Nephron progenitor cell (in vitro differentiated cells): ENCODE measurements around the gene HCST.

Experiments
- DNase-seq: peaks from one replicate; pipeline ENCODE4 v3.0.0; 2021
- H3K27ac Mint-ChIP-seq: 2 replicates; pipeline ENCODE4 v1.8.0; 2021; ENCODE audit warnings: mild to moderate bottlenecking, moderate library complexity, mixed read lengths
- H3K27me3 Mint-ChIP-seq: 2 replicates; pipeline ENCODE4 v1.8.0; 2021; ENCODE audit warnings: mild to moderate bottlenecking, low read depth, mixed read lengths; ENCODE audit not compliant: poor library complexity
- H3K36me3 Mint-ChIP-seq: 2 replicates; pipeline ENCODE4 v1.8.0; 2021; ENCODE audit warnings: low read depth, mixed read lengths
- H3K4me1 Mint-ChIP-seq: 2 replicates; pipeline ENCODE4 v1.8.0; 2021; ENCODE audit warnings: mixed read lengths
- H3K4me3 Mint-ChIP-seq: 2 replicates; pipeline ENCODE4 v1.8.0; 2021; ENCODE audit warnings: mild to moderate bottlenecking, moderate library complexity, mixed read lengths
- H3K9me3 Mint-ChIP-seq: 2 replicates; pipeline ENCODE4 v1.8.0; 2021; ENCODE audit warnings: mild to moderate bottlenecking, moderate library complexity, mixed read lengths
- TF ChIP-seq, protein P1 (sequence below): fragments of 200-600 bp; sonication (generic); IDR thresholded peaks from 2 replicates; pipeline ENCODE4 v1.5.0; 2021; ENCODE audit warnings: antibody characterized with exemption

HCST gene

DNA sequence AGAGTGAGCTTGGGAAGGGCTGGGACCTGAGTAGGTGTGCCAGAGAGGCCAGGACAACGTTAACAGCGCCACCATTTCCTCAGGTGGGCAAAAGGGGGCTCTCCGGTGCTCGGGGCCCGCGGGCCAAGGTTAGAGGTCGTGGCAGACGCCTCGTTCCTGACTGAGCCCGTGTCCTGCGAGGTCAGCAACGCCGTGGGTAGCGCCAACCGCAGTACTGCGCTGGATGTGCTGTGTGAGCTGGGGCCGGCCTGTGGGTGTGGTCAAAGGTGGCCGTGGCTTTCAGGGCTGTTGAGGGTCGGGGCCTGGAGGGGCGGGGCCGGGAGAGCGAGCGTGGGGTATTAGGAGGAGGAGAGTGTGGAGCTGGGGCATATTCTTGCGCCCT lies 41.9 kb upstream of the HCST start:
- Mint-ChIP-seq H3K36me3 (no peaks in the 10 kb centered on the region), H3K4me1 (peaks cover 31% of the 10 kb centered on the region), H3K9me3 (peaks cover 4% of the 10 kb centered on the region), H3K4me3 (peak overlapping the region; percentile 77), H3K27me3 (peaks cover 99% of the 10 kb centered on the region), H3K27ac (no peak overlapping the region)
- TF ChIP-seq, protein P1, sequence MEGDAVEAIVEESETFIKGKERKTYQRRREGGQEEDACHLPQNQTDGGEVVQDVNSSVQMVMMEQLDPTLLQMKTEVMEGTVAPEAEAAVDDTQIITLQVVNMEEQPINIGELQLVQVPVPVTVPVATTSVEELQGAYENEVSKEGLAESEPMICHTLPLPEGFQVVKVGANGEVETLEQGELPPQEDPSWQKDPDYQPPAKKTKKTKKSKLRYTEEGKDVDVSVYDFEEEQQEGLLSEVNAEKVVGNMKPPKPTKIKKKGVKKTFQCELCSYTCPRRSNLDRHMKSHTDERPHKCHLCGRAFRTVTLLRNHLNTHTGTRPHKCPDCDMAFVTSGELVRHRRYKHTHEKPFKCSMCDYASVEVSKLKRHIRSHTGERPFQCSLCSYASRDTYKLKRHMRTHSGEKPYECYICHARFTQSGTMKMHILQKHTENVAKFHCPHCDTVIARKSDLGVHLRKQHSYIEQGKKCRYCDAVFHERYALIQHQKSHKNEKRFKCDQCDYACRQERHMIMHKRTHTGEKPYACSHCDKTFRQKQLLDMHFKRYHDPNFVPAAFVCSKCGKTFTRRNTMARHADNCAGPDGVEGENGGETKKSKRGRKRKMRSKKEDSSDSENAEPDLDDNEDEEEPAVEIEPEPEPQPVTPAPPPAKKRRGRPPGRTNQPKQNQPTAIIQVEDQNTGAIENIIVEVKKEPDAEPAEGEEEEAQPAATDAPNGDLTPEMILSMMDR: no peak
- peak; percentile 38 for DNase-seq

DNA sequence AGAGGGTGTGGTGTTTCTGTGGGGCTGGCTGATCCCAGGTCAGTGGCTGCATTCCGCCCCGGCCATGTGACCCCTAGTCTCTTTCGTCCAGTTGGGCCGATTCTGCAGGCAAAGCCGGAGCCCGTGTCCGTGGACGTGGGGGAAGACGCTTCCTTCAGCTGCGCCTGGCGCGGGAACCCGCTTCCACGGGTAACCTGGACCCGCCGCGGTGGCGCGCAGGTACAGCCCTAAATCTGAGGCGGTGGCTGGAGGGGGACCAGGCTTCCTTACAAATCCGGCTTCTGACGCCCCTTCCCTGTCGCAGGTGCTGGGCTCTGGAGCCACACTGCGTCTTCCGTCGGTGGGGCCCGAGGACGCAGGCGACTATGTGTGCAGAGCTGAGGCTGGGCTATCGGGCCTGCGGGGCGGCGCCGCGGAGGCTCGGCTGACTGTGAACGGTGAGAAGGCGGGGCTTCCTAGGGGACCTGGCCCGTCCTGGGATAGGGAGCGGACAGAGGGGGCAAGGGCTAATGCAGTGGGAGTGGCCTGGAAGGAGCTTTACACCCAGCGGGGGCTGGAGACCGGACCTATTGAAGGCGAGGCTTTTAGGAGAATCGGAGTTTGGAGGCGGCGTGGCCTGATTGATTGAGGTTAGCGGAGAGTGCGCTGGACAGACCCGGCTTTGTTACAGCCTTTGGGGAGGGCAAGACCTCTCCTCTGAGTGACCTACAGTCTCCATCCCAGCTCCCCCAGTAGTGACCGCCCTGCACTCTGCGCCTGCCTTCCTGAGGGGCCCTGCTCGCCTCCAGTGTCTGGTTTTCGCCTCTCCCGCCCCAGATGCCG lies 41.3 kb upstream of the HCST start:
- Mint-ChIP-seq H3K36me3 (no peaks in the 10 kb centered on the region), H3K27me3 (peaks cover 99% of the 10 kb centered on the region), H3K4me1 (peaks cover 26% of the 10 kb centered on the region), H3K9me3 (peaks cover 4% of the 10 kb centered on the region), H3K4me3 (peak overlapping the region; percentile 77), H3K27ac (no peak overlapping the region)
- DNase-seq: peak; percentile 89
- TF ChIP-seq, protein P1: no peak

GRCh38 chr19:35861640-35862160 lies 40.6 kb upstream of the HCST start:
- peaks cover 24% of the 10 kb centered on the region for H3K4me1 Mint-ChIP-seq
- no peaks in the 10 kb centered on the region for H3K36me3 Mint-ChIP-seq
- TF ChIP-seq, protein P1: no peak
- peaks cover 98% of the 10 kb centered on the region for H3K27me3 Mint-ChIP-seq
- peaks cover 4% of the 10 kb centered on the region for H3K9me3 Mint-ChIP-seq
- no peak overlapping the region for H3K27ac Mint-ChIP-seq
- H3K4me3 Mint-ChIP-seq: peak overlapping the region; percentile 77
- DNase-seq: no peak

GRCh38 chr19:35862528-35862927 lies 39.8 kb upstream of the HCST start:
- Mint-ChIP-seq H3K36me3 (no peaks in the 10 kb centered on the region), H3K27me3 (peaks cover 96% of the 10 kb centered on the region), H3K4me3 (peak overlapping the region; percentile 66), H3K4me1 (peaks cover 22% of the 10 kb centered on the region), H3K27ac (no peak overlapping the region), H3K9me3 (peaks cover 4% of the 10 kb centered on the region)
- no peak for DNase-seq
- TF ChIP-seq, protein P1: no peak

DNA sequence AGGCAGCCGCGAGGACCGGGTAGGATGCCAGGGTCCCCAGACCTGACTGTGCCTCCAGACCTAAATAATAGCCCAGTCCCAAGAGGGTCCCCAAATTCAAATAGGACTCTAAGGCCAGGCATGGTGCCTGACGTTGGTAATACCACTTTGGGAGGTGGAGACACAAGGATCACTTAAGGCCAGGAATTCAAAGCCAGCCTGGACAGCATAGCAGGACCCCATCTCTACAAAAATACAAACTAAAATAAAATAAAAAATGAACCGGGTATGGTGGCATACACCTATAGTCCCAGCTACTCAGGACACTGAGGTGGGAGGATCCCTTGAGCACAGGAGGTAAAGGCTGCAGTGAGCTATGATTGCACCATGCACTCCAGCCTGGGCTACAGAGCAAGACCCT lies 39.3 kb upstream of the HCST start:
- Mint-ChIP-seq H3K27me3 (peaks cover 96% of the 10 kb centered on the region), H3K36me3 (no peaks in the 10 kb centered on the region), H3K4me1 (peaks cover 27% of the 10 kb centered on the region), H3K4me3 (no peak overlapping the region), H3K9me3 (peaks cover 4% of the 10 kb centered on the region), H3K27ac (no peak overlapping the region)
- TF ChIP-seq, protein P1: no peak
- no peak for DNase-seq
